Measurements from ENCODE around the gene PILRB.
"Not testable (repeated sequence)": the region's sequence is repeated elsewhere in the genome, so short reads cannot be mapped to it uniquely, and the experiment has no call there.

The PILRB gene

GRCh38 chr7:100380196-100380595, 22.3 kb downstream of the PILRB start:
- DNase-seq, result peak in 1 of 2 donors; percentile 40

- DNase-seq, result not testable (repeated sequence)
Measured at GRCh38 chr7:100381531-100382233, 23.8 kb downstream of the PILRB start.

DNA sequence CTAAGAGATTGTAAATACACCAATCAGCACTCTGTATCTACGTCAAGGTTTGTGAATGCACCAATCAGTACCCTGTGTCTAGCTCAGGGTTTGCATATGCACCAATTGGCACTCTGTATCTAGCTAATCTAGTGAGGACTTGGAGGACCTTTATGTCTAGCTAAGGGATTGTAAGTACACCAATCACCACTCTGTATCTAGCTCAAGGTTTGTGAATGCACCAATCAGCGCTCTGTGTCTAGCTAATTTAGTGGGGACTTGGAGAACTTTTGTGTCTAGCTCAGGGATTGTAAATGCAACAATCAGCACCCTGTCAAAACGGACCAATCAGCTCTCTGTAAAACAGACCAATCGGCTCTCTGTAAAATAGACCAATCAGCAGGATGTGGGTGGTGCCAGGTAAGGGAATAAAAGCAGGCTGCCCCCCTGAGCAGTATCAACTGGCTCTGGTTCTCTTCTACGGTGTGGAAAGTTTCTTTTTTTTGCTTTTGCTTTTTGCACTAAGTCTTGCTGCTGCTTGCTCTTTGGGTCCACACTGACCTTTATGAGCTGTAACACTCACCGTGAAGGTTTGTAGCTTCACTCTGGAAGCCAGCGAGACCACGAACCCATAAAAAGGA, 24.4 kb downstream of the PILRB start:
- not testable (repeated sequence) for DNase-seq

DNA sequence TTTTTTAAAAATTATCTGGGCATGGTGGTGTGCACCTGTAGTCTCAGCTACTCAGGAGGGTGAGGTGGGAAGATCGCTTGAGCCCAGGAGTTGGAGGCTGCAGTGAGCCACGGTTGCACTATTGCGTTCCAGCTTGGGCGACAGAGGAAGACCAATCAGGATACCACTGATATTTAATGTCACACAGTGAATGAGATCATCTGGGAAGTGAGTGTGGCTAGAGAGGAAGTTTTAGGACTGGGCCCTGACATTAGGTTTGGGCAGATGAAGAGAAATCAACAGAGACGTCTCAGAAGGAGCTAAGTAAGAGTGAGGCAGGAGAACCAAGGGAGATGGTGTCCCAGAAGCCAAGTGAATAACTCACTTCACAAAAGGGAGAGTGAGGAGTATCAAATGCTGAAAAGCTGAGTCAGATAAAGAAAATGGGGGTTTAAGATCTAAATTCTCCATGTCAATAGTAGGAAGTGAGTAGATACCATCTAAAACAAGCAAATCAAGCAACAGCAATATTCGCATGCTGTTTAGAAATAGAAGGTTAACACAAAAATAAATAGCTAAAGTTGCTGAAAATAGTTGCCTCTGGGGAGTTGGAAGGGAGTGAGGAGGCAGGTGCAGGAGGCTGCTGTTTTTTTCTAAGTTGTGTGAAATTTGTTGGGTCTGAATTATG, 26.8 kb downstream of the PILRB start:
- DNase-seq, result no peak

DNA sequence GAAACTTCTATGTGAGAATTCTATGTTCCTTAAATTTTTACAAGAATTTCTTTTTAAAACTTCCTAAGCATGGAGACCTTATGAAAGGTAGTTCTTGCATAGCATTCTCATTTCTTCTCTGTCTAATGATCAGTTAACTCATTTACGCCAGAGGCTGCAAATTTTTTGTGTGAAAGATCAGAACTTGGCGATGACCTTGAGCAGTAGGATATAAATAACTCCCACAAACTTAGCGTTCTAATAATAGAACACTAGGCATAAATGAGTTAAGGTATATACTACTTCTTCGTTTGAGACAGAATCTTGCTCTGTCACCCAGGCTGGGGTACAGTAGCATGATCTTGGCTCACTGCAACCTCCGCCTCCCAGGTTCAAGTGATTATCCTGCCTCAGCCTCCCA, 29.0 kb downstream of the PILRB start:
- DNase-seq, result no peak

DNA sequence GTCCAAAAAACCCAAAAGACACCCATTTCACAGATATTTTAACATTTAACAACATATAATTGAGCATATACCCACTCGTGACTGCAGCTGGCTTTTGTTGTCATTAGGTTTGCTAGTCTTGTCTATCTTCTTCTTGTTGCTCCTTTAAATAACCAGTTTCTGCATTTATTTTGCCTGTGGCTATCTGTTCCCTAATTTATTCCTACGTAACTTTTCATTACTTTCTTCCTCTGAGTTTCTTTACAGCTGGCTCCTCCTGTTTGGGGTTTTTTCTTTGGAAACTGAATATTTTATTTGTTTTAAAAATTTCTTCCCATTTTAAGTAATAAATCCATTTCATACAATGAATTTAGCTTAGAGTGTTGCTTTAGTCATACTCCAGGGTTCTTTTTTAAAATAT, 29.8 kb downstream of the PILRB start:
- no peak for DNase-seq

GRCh38 chr7:100389437-100390088, 31.6 kb downstream of the PILRB start:
- DNase-seq, result no peak

DNA sequence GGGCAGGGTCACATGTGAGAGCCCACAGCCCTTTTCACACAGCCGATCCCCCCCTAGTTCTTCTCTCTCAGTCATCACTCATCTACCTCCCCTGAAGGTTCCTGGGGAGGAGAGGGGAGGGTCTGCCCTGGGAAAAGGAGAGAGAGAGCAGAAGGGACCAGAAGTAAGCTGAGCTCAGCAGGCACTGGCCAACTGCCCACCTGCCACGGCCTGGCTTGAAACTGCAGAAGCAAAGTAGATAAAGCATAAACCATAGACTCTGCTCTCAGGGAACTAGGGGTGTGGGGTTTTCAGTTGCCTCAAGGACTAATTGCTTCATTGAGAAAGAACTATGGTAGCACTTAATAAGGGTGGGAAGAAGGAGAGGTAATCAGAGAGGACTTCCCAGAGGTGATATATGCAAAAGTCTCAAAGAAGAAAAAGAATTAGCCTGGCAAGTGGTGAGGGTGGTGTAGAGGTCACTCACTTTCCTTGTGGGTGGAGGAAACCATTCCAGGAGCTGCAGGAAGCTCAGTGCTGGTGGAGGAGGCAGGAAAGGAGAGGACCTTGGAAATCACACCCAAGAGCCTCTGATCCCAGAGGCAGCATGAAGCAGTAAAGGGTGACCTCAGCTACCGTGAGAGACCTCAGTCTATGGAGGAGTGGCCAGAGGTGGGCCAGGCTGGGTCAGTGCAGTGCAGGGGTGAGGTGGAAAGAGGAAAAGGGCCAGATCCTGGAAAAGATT, 32.5 kb downstream of the PILRB start:
- no peak for DNase-seq

GRCh38 chr7:100393233-100393905, 35.5 kb downstream of the PILRB start:
- DNase-seq, result no peak

DNA sequence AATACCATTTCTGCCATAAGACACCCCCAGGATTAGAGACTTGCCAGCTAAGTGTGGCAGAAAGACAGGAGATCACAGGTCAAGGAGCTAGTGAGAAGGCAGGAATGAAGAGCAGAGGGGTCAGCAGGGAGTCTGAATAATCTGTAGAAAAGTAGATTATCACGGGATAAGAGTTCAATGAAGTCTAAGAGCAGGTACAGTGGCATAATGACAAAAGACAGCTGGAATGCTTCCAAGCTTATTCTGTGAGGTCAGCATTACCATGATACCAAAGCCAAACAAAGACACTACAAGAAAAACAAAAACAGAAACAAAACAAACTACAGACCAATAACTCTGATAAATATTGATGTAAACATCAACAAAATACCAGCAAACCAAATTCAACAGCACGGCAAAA, 36.2 kb downstream of the PILRB start:
- DNase-seq, result no peak

DNA sequence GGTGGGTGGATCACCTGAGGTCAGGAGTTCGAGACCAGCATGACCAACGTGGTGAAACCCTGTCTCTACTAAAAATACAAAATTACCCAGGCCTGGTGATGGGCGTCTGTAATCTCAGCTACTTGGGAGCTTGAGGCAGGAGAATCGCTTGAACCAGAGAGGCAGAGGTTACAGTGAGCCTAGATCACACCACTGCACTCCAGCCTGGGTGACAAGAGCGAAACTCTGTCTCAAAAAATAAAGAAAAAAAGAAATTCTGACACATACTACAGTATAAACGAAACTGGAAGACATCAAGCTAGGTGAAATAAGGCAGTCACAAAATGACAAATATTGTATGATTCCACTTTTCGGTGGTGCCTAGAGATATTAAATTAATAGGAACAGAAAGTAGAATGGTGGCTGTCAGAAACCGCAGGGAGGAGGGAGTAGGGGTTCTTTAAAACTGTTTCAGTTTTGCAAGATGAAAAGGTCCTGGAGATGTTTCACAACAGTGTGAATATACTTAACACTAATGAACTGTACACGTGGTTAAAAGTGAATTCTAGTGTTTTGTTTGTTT, 38.6 kb downstream of the PILRB start:
- DNase-seq, result peak in 1 of 2 donors; percentile 77

GRCh38 chr7:100397315-100398081, 39.6 kb downstream of the PILRB start:
- no peak for DNase-seq

GRCh38 chr7:100398239-100398638, 40.3 kb downstream of the PILRB start:
- no peak for DNase-seq

DNA sequence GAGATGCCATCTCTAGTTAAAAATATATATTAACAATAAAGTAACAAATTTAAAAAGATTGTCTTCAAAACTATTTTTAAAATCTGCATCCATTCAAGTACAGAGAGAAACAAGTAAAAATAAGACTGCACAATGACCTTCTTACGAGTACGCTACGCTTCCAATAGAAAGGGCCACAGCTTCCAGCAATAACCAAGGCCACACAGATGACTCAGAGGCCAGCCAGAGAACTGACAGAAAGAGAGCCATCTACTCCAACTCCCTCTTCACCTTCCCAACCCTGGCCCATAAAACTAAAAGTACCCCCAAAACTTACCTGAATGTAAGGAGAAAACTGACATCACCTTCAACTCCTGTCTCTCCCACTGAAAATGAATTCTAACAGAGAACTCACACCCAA, 42.1 kb downstream of the PILRB start:
- no peak for DNase-seq

DNA sequence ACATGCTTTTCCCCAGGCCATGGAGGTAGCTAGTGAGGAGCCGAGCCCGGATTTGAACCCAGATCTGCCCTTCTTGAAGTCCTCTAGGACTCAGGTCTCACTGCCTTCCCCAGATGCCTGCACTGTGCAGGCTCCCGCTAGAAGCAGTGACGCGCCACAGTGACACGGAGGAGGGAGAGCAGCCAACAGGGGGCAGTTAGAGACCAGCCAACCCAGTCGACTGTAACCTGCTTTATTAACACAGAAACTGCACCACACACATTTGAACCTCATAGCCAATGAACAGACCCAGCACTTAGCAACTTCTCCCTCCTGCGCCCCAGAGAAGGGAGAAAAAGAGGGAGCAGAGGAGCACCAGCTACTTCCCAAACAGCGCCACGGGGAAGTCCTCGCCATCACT, 42.7 kb downstream of the PILRB start:
- DNase-seq, result no peak

DNA sequence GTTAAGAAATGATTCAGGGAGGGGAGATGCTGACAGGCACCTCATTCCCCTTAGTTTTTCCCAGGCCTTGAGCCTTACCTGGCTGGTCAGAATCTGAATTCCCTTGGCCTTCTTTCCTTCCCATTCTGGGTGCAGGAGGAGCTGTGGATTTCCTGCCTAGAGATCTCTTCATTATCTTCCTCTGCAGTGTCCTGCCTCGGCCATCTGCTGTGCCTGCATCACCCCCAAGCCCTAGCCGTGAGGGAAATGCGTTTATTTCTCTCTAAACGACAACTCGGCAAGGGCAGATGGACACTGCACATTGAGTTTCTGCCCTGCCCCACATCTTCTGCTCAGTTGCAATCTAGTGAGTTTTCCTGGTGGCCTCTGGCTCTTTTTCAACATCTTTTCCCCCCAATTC, 43.9 kb downstream of the PILRB start:
- no peak for DNase-seq

GRCh38 chr7:100402241-100402640, 44.3 kb downstream of the PILRB start:
- no peak for DNase-seq

GRCh38 chr7:100406767-100407166, 48.9 kb downstream of the PILRB start:
- DNase-seq, result no peak

GRCh38 chr7:100407285-100408180, 49.6 kb downstream of the PILRB start:
- DNase-seq, result peak in 1 of 2 donors; percentile 69

DNA sequence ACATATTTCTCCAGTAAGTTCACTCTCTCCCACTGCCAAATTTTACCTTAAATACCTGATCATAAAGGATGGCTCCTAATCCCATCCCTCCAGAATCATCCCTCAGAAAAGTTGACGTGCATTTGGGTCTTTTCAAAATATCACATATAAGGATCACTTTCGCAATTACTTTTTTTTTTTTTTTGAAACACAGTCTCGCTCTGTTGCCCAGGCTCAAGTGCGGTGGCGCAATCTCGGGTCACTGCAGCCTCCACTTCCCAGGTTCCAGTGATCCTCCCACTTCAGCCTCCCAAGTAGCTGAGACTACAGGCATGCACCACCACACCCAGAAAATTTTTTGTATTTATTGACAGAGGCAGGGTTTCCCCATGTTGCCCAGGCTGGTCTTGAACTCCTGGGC, 53.2 kb downstream of the PILRB start:
- no peak for DNase-seq
